Astrocyte of the spinal cord (primary cell): ENCODE data around the gene TSSC4.
A peak's percentile ranks its signal among the peaks of the same experiment; 100 is the strongest.

ENCODE experiments used
- DNase-seq: peaks from one replicate; pipeline ENCODE4 v3.0.0; 2011; ENCODE audit warnings: low read depth, low spot score
- H3K4me3 ChIP-seq: 2 replicates; pipeline ENCODE4 v1.5.1; 2011; ENCODE audit warnings: low read depth, mild to moderate bottlenecking, low read length, moderate library complexity
- in situ Hi-C: cut with HindIII; loops from 2 replicates; pipeline ENCODE4 v1.10.0; 2017; ENCODE audit warnings: low sequenced_read_pairs
- TF ChIP-seq, protein P1 (sequence below): IDR thresholded peaks from 2 replicates; pipeline ENCODE4 v1.5.1; 2012; ENCODE audit warnings: low read depth, mild to moderate bottlenecking, low read length, inconsistent platforms

TSSC4 gene

DNA sequence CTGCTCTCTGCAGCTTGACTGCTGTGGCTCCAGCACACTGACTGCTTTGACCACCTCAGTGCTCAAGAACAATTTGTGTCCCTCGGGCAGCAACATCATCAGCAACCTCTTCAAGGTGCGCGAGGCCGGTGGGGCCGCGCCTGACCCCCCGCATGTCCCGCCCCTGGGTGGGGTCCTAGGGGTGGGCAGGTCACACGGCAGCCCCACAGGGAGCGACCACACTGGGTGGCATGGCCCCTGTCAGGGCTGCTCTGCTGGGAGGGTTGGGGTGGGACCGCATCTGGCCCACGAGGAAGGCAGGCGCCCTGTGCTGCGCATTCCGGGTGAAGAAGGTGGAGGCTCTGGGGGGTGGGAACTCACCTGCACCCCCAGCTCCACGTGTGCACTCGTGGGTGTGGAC is 4.7 kb upstream of the TSSC4 start:
- no peak overlapping the region for H3K4me3 ChIP-seq
- DNase-seq, result no peak
- TF ChIP-seq, protein P1, sequence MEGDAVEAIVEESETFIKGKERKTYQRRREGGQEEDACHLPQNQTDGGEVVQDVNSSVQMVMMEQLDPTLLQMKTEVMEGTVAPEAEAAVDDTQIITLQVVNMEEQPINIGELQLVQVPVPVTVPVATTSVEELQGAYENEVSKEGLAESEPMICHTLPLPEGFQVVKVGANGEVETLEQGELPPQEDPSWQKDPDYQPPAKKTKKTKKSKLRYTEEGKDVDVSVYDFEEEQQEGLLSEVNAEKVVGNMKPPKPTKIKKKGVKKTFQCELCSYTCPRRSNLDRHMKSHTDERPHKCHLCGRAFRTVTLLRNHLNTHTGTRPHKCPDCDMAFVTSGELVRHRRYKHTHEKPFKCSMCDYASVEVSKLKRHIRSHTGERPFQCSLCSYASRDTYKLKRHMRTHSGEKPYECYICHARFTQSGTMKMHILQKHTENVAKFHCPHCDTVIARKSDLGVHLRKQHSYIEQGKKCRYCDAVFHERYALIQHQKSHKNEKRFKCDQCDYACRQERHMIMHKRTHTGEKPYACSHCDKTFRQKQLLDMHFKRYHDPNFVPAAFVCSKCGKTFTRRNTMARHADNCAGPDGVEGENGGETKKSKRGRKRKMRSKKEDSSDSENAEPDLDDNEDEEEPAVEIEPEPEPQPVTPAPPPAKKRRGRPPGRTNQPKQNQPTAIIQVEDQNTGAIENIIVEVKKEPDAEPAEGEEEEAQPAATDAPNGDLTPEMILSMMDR, result no peak
- in situ Hi-C loops, result no loop called here

DNA sequence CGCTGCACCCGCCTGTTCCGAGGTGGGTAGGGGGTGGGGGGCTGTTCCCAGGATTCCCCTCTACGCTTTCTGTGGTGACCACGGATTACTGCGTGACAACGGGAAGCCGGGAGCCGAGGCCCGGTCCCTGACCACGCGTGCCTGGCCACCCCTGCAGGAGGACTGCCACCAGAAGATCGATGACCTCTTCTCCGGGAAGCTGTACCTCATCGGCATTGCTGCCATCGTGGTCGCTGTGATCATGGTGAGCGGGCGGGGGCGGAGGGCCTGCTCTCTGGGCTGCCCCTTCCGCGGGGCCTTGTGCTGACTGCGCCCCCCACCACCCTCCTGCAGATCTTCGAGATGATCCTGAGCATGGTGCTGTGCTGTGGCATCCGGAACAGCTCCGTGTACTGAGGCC is 4.1 kb upstream of the TSSC4 start:
- in situ Hi-C loops, result no loop called here
- H3K4me3 ChIP-seq, result no peak overlapping the region
- TF ChIP-seq, protein P1, result no peak
- no peak for DNase-seq

DNA sequence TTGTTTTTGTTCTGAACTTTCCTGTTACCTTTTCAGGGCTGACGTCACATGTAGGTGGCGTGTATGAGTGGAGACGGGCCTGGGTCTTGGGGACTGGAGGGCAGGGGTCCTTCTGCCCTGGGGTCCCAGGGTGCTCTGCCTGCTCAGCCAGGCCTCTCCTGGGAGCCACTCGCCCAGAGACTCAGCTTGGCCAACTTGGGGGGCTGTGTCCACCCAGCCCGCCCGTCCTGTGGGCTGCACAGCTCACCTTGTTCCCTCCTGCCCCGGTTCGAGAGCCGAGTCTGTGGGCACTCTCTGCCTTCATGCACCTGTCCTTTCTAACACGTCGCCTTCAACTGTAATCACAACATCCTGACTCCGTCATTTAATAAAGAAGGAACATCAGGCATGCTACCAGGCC is 3.5 kb upstream of the TSSC4 start:
- in situ Hi-C loops, result no loop called here
- no peak for DNase-seq
- TF ChIP-seq, protein P1, result no peak
- no peak overlapping the region for H3K4me3 ChIP-seq

DNA sequence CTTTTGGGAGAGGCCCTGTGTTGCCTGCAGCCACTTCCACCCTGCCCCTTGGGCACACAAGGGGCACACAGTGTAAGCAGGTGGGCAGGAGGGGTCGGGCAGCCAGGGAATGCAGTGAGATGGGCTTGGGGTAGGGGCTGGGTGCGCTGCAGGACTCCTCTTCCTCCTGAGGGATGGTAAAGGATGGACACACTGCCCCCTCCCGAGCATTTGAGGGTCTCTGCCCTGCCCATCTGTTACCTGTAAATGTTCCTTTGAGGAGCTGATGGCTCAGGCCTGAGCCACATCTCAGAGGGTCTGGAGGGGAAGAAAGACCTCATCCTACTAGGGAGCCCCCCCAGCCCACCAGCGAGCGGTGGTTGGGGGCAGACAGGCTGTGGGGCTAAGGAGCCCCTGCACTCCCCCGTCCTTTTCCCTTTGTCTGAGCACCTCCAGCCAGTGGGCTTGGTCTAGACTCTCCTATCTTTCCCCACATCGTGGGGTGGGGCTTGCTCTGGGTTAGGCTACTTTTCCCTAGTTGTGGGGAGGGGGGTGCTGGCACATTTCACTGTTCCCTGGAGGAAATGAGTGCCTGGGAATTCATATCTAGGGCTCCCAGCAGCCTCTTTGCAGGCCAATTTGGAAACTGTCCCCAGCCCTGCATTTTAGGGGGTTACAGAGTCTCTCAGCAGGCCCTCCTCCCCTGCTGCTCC is 1.7 kb upstream of the TSSC4 start:
- DNase-seq, result no peak
- in situ Hi-C loops, result no loop called here
- TF ChIP-seq, protein P1, result no peak
- no peak overlapping the region for H3K4me3 ChIP-seq

DNA sequence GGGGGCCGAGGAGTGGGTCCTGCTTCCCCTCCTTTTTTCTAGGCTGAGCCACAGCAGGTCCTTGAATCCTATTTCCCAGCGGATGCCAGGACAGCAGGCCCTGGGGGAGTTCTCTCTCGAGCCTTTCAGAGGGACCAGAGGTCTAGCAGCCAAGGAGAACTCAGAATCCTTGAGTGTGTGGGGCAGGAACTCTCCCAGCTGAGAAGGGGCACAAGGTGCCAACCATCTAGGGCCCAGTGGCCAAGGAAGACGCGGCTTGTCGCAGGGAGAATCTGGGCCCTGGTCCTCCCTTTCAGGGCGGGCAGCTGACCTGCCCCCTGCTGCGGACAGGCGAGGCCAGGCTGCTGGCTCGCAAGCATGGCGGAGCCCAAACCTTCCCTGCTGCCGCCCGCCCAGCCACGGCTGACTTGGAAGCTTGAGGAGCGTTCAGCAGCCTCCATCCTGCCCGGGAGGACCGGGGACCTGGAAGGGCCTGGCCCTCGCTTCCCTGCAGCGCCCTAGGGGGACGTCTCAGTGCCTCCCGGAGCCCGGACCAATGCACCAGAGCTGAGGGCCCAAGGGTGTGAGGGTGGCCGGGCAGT is 972 bp upstream of the TSSC4 start:
- in situ Hi-C loops, result no loop called here
- DNase-seq, result peak; percentile 25
- peak overlapping the region; percentile 72 for H3K4me3 ChIP-seq
- TF ChIP-seq, protein P1, result no peak

DNA sequence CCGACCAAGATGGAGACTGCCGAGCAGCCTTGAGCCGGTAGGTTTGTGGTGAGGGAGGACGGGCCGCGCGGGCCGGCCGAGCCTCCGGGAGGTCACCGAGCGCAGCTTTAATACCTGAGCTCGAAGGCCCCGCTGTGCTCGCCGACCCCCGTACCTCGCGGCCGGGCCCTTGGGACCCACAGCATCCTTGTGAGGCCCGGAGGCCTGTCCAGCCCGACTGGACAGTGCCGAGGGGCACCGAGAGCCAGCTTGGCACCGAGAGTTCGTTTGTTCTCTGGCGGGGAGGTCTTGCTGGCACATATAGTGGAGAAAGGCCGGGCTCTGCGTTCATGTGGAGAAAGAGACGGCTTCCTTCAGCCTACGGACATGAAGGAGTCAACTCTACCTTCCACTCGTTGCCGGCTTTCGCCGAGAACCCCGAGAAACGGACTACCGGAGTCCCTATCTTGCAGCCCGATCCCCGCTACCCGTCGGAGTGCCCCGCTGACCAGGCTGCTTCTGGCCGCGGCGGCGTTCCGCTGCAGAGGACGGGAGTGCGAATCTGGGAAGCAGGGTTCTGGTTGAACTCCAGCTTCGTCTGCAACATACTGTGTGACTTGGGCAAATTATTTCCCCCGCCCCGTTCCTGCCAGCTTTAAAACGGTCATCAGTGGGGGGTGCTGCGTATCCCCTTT is 349 bp downstream of the TSSC4 start:
- in situ Hi-C loops, result no loop called here
- peak overlapping the region; percentile 90 for H3K4me3 ChIP-seq
- TF ChIP-seq, protein P1, result no peak
- DNase-seq, result no peak
